Left renal cortex interstitium (tissue), 4 donors: ENCODE data around the gene RECK. TPM values are rescaled to one million over a fixed set of nuclear protein-coding genes. Genes with fewer than 3 reads are reported as not detected.
A peak's percentile ranks its signal among the peaks of the same experiment; 100 is the strongest.

Source experiments
- DNase-seq, 4 donors: peaks; one replicate each; pipeline ENCODE4 v3.0.0-alpha.2; 2013; ENCODE audit warnings: low read depth in 4 of 4, low spot score in 2 of 4, missing footprints in 1 of 4
- polyA plus RNA-seq, 4 donors: library from polyadenylated mRNA; unstranded; fragments of 120-200 nt; gene quantifications; one replicate each; pipeline ENCODE4 v1.2.1, GENCODE V29; 2013; ENCODE audit not compliant: insufficient read length in 4 of 4

RECK gene
- polyA plus RNA-seq, 4 donors = 27.5 to 30.9 (median 29.2) TPM

GRCh38 chr9:36135741-36136271, 99.1 kb downstream of the RECK start:
- DNase-seq = no peak

GRCh38 chr9:36136272-36136893, 99.7 kb downstream of the RECK start, which contains the start of gene GLIPR2:
GLIPR2 (plus strand) TSS chr9:36136733; CDS start chr9:36136779, 46 bp downstream.
- peak in 2 of 4 donors; percentile 19 to 41 for DNase-seq

- peak in 2 of 4 donors; percentile 17 to 35 for DNase-seq
These were observed 100.2 kb downstream of the RECK start for GRCh38 chr9:36136894-36137391.

- DNase-seq = peak in 2 of 4 donors; percentile 9 to 16
These were observed 100.8 kb downstream of the RECK start for GRCh38 chr9:36137392-36138004.

- DNase-seq = no peak
These were observed 101.8 kb downstream of the RECK start for GRCh38 chr9:36138496-36138895.

GRCh38 chr9:36138901-36139300, 102.2 kb downstream of the RECK start:
- DNase-seq = no peak

GRCh38 chr9:36140086-36141084, 103.7 kb downstream of the RECK start:
- DNase-seq = no peak

- DNase-seq = no peak
These were observed 104.6 kb downstream of the RECK start for GRCh38 chr9:36141288-36141687.

- DNase-seq = no peak
These were observed 105.0 kb downstream of the RECK start for GRCh38 chr9:36141761-36142160.

- DNase-seq = no peak
These were observed 106.0 kb downstream of the RECK start for GRCh38 chr9:36142510-36143244.

GRCh38 chr9:36143245-36143641, 106.5 kb downstream of the RECK start:
- no peak for DNase-seq

- DNase-seq = no peak
These were observed 107.9 kb downstream of the RECK start for GRCh38 chr9:36144309-36145232.

GRCh38 chr9:36145970-36146369, 109.3 kb downstream of the RECK start:
- DNase-seq = no peak

- DNase-seq = no peak
These were observed 109.9 kb downstream of the RECK start for GRCh38 chr9:36146651-36147050.

- DNase-seq = no peak
These were observed 110.9 kb downstream of the RECK start for GRCh38 chr9:36147441-36148175.

- DNase-seq = no peak
These were observed 111.8 kb downstream of the RECK start for GRCh38 chr9:36148311-36149051.

- DNase-seq = no peak
These were observed 112.5 kb downstream of the RECK start for GRCh38 chr9:36149197-36149596.
